ENCODE measurements around the gene DSCAM. TPM values are rescaled to one million over a fixed set of nuclear protein-coding genes. Genes with fewer than 3 reads are reported as not detected.

DSCAM gene
- total RNA-seq, 1 experiment from 2014 or later, result 0.13 TPM

- ChIA-PET CTCF (no interaction called here), POLR2A (no interaction called here)
- H3K36me3 Mint-ChIP-seq, result no peaks in the 10 kb centered on the region
- ATAC-seq (no peak), DNase-seq (ENCODE audit: low spot score) (no peak)
- TF ChIP-seq ZNF263 (CRISPR knock-in tag; IDR thresholded peaks at IDR 0.05; ENCODE audit: low read depth), result no peak
- TF ChIP-seq JUN (CRISPR knock-in tag; IDR thresholded peaks at IDR 0.05), result no peak
- H3K27ac Mint-ChIP-seq, result no peak overlapping the region
- H3K27me3 Mint-ChIP-seq (ENCODE audit: low read depth), result no peaks in the 10 kb centered on the region
- no peak overlapping the region for H3K4me3 Mint-ChIP-seq
- H3K4me1 Mint-ChIP-seq, result no peaks in the 10 kb centered on the region
- no peaks in the 10 kb centered on the region for H3K9me3 Mint-ChIP-seq
These were observed 341.3 kb downstream of the DSCAM start for GRCh38 chr21:40505681-40506080.

DNA sequence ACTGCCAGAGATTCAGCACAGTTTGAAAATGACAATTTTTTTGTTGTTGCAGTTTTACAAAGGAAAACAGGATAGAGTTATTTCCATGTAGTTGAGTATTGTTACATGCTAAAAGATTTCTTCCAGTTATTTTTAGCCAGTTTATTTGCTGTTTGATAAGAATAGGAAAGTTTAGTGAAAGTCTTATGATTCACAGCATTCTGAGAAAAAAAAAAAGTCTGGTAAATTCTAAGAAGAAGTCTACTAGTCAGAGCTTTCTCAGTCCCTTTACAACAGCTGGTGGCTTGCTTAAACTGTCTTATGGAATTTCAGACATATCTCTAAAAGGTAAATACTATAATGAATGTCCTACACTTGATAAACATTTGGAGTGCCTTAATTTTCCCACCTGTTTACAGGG lies 341.7 kb downstream of the DSCAM start:
- ChIA-PET CTCF (no interaction called here), POLR2A (no interaction called here)
- DNase-seq (ENCODE audit: low spot score) (no peak), ATAC-seq (no peak)
- TF ChIP-seq TP53 (CRISPR knock-in tag; IDR thresholded peaks at IDR 0.05) (no peak), MYBL2 (CRISPR knock-in tag; IDR thresholded peaks at IDR 0.05) (no peak), GRHL2 (CRISPR knock-in tag; IDR thresholded peaks at IDR 0.05; ENCODE audit: insufficient replicate concordance, severe bottlenecking) (no peak), USF1 (CRISPR knock-in tag; IDR thresholded peaks at IDR 0.05) (no peak), FOXP1 (CRISPR knock-in tag; IDR thresholded peaks at IDR 0.05; ENCODE audit: borderline replicate concordance) (no peak), ZNF232 (CRISPR knock-in tag; IDR thresholded peaks at IDR 0.05) (no peak)
- TF ChIP-seq, protein P1, sequence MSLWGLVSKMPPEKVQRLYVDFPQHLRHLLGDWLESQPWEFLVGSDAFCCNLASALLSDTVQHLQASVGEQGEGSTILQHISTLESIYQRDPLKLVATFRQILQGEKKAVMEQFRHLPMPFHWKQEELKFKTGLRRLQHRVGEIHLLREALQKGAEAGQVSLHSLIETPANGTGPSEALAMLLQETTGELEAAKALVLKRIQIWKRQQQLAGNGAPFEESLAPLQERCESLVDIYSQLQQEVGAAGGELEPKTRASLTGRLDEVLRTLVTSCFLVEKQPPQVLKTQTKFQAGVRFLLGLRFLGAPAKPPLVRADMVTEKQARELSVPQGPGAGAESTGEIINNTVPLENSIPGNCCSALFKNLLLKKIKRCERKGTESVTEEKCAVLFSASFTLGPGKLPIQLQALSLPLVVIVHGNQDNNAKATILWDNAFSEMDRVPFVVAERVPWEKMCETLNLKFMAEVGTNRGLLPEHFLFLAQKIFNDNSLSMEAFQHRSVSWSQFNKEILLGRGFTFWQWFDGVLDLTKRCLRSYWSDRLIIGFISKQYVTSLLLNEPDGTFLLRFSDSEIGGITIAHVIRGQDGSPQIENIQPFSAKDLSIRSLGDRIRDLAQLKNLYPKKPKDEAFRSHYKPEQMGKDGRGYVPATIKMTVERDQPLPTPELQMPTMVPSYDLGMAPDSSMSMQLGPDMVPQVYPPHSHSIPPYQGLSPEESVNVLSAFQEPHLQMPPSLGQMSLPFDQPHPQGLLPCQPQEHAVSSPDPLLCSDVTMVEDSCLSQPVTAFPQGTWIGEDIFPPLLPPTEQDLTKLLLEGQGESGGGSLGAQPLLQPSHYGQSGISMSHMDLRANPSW (CRISPR knock-in tag; conservative IDR thresholded peaks at IDR 0.05; ENCODE audit: low read depth), result no peak
- Mint-ChIP-seq H3K27me3 (ENCODE audit: low read depth) (no peaks in the 10 kb centered on the region), H3K36me3 (no peaks in the 10 kb centered on the region), H3K9me3 (no peaks in the 10 kb centered on the region), H3K4me3 (no peak overlapping the region), H3K4me1 (no peaks in the 10 kb centered on the region), H3K27ac (no peak overlapping the region)

GRCh38 chr21:40504825-40505224 lies 342.1 kb downstream of the DSCAM start:
- CTCF ChIA-PET, result interaction anchor here (0.7 to 4.2 kb wide), 2 partner anchors 8 to 115 kb away, joined by 3 to 27 read pairs; no protein-coding TSS in a partner anchor
- Mint-ChIP-seq H3K4me3 (no peak overlapping the region), H3K27me3 (ENCODE audit: low read depth) (no peaks in the 10 kb centered on the region), H3K36me3 (no peaks in the 10 kb centered on the region), H3K9me3 (no peaks in the 10 kb centered on the region), H3K4me1 (no peaks in the 10 kb centered on the region), H3K27ac (no peak overlapping the region)
- ATAC-seq, result 0 out of 2 replicates have a peak, but pooled peaks have one; percentile 32
- POLR2A ChIA-PET, result no interaction called here
- no peak for DNase-seq (ENCODE audit: low spot score)
- no peak for TF ChIP-seq TEAD1 (CRISPR knock-in tag; IDR thresholded peaks at IDR 0.05)
- TF ChIP-seq FOXP1 (CRISPR knock-in tag; IDR thresholded peaks at IDR 0.05; ENCODE audit: borderline replicate concordance), result no peak
- TF ChIP-seq ZBTB43 (CRISPR knock-in tag; IDR thresholded peaks at IDR 0.05), result no peak
- no peak for TF ChIP-seq ARID4B (CRISPR knock-in tag; IDR thresholded peaks at IDR 0.05; ENCODE audit: borderline replicate concordance)
- no peak for TF ChIP-seq CDX4 (CRISPR knock-in tag; IDR thresholded peaks at IDR 0.05; ENCODE audit: borderline replicate concordance)
- TF ChIP-seq, protein P2, sequence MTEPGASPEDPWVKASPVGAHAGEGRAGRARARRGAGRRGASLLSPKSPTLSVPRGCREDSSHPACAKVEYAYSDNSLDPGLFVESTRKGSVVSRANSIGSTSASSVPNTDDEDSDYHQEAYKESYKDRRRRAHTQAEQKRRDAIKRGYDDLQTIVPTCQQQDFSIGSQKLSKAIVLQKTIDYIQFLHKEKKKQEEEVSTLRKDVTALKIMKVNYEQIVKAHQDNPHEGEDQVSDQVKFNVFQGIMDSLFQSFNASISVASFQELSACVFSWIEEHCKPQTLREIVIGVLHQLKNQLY (CRISPR knock-in tag; IDR thresholded peaks at IDR 0.05), result no peak
- no peak for TF ChIP-seq TCF7 (CRISPR knock-in tag; IDR thresholded peaks at IDR 0.05; ENCODE audit: low read depth)
- TF ChIP-seq KAT7 (CRISPR knock-in tag; IDR thresholded peaks at IDR 0.05; ENCODE audit: borderline replicate concordance), result no peak
- no peak for TF ChIP-seq ZBTB21 (CRISPR knock-in tag; IDR thresholded peaks at IDR 0.05; ENCODE audit: borderline replicate concordance)
- TF ChIP-seq RORB (CRISPR knock-in tag; IDR thresholded peaks at IDR 0.05), result no peak
- TF ChIP-seq ZNF281 (CRISPR knock-in tag; IDR thresholded peaks at IDR 0.05), result no peak
